ENCODE results near the gene PTCH1. TPM values are rescaled to one million over a fixed set of nuclear protein-coding genes. Genes with fewer than 3 reads are reported as not detected.

The PTCH1 gene
- total and polyA plus RNA-seq, 2 donors (not counting 1 experiment from before 2014, with no cell fraction given): 3.5 to 13.8 TPM

- TF ChIP-seq CTCF (IDR thresholded peaks at IDR 0.05) (no peak), EZH2 (IDR thresholded peaks at IDR 0.05; ENCODE audit: borderline replicate concordance, insufficient read depth, low read depth, low read length, poor library complexity, severe bottlenecking) (no peak)
- peaks cover 39 to 40% of the 10 kb centered on the region in 2 donors for H3K4me1 ChIP-seq (ENCODE audit: control insufficient read depth in 2 of 2, insufficient read depth in 2 of 2, low read length in 2 of 2)
- Mint-ChIP-seq H3K9me3 (ENCODE audit: insufficient read depth) (no peaks in the 10 kb centered on the region), H3K27me3 (peaks cover 60% of the 10 kb centered on the region), H3K4me3 (peak overlapping the region; percentile 19), H3K27ac (no peak overlapping the region), H3K4me1 (peaks cover 35% of the 10 kb centered on the region)
- H3K9me3 ChIP-seq (ENCODE audit: control extremely low read depth in 1 of 3, control insufficient read depth in 2 of 3, insufficient read depth in 1 of 3, low read length in 2 of 3): peaks cover 0 to 32% (median 0%) of the 10 kb centered on the region in 3 donors
- H3K9ac ChIP-seq (ENCODE audit: low read length): no peak overlapping the region
- DNase-seq (no peak), ATAC-seq (ENCODE audit: low read depth) (no peak)
- 83% methylated on average over 1 of the region's 5 CpGs for whole genome bisulfite sequencing (ENCODE audit: insufficient coverage)
- no peak overlapping the region for H3K4me3 ChIP-seq (ENCODE audit: control extremely low read depth in 1 of 5, extremely low read depth in 1 of 5, insufficient read depth in 1 of 5, low read depth in 2 of 5, low read length in 4 of 5)
- ChIA-PET POLR2A (no interaction called here), CTCF (interaction anchor here (1.1 kb wide), 1 partner anchor 52 kb away, joined by 3 read pairs; no protein-coding TSS in a partner anchor)
- intact Hi-C loops (cut with micrococcal nuclease): no loop called here
- H3K27ac ChIP-seq (ENCODE audit: low read length in 2 of 2): no peak overlapping the region
- no peaks in the 10 kb centered on the region for H3K79me2 ChIP-seq (ENCODE audit: control insufficient read depth, insufficient read depth, low read length)
- H2AFZ ChIP-seq (ENCODE audit: insufficient read depth, low read depth, low read length, poor library complexity, severe bottlenecking): no peak overlapping the region
- no peaks in the 10 kb centered on the region for H3K36me3 ChIP-seq (replicated peaks in 1 of 2; ENCODE audit: control extremely low read depth in 1 of 2, control insufficient read depth in 1 of 2, extremely low read depth in 1 of 2, insufficient read depth in 2 of 2, low read length in 1 of 2)
- no peaks in the 10 kb centered on the region for H4K20me1 ChIP-seq (ENCODE audit: control insufficient read depth, insufficient read depth, low read length, poor library complexity, severe bottlenecking)
- no peak overlapping the region for H3K4me2 ChIP-seq (replicated peaks; ENCODE audit: low read depth, low read length, poor library complexity, severe bottlenecking)
- H3K27me3 ChIP-seq (replicated peaks in 1 of 4; ENCODE audit: control extremely low read depth in 1 of 4, control insufficient read depth in 3 of 4, insufficient read depth in 4 of 4, low read length in 3 of 4): peaks cover 0 to 64% (median 46%) of the 10 kb centered on the region in 4 experiments
These were observed 2.4 kb downstream of the PTCH1 start for GRCh38 chr9:95514342-95514741.

- CTCF ChIA-PET: interaction anchor here (1.1 kb wide), 1 partner anchor 51 kb away, joined by 3 read pairs; no protein-coding TSS in a partner anchor
These were observed 3.1 kb downstream of the PTCH1 start for GRCh38 chr9:95513711-95514110.

More at GRCh38 chr9:95513711-95514110, 3.1 kb downstream of the PTCH1 start:
- no peaks in the 10 kb centered on the region for H3K9me3 Mint-ChIP-seq (ENCODE audit: insufficient read depth)
- H3K36me3 ChIP-seq (replicated peaks in 1 of 2; ENCODE audit: control extremely low read depth in 1 of 2, control insufficient read depth in 1 of 2, extremely low read depth in 1 of 2, insufficient read depth in 2 of 2, low read length in 1 of 2): no peaks in the 10 kb centered on the region
- no peak for ATAC-seq (ENCODE audit: low read depth)
- H3K4me2 ChIP-seq (replicated peaks; ENCODE audit: low read depth, low read length, poor library complexity, severe bottlenecking): no peak overlapping the region
- DNase-seq: no peak
- H3K27ac Mint-ChIP-seq: no peak overlapping the region
- no peaks in the 10 kb centered on the region for H3K79me2 ChIP-seq (ENCODE audit: control insufficient read depth, insufficient read depth, low read length)
- no peak overlapping the region for H3K27ac ChIP-seq (ENCODE audit: low read length in 2 of 2)
- intact Hi-C loops (cut with micrococcal nuclease): no loop called here
- no peak overlapping the region for H3K9ac ChIP-seq (ENCODE audit: low read length)
- TF ChIP-seq EZH2 (IDR thresholded peaks at IDR 0.05; ENCODE audit: borderline replicate concordance, insufficient read depth, low read depth, low read length, poor library complexity, severe bottlenecking) (no peak), CTCF (IDR thresholded peaks at IDR 0.05) (no peak)
- peaks cover 56% of the 10 kb centered on the region for H3K27me3 Mint-ChIP-seq
- no peak overlapping the region for H3K4me3 Mint-ChIP-seq
- no peaks in the 10 kb centered on the region for H4K20me1 ChIP-seq (ENCODE audit: control insufficient read depth, insufficient read depth, low read length, poor library complexity, severe bottlenecking)
- POLR2A ChIA-PET: no interaction called here
- H2AFZ ChIP-seq (ENCODE audit: insufficient read depth, low read depth, low read length, poor library complexity, severe bottlenecking): no peak overlapping the region
- no peak overlapping the region for H3K4me3 ChIP-seq (ENCODE audit: control extremely low read depth in 1 of 5, extremely low read depth in 1 of 5, insufficient read depth in 1 of 5, low read depth in 2 of 5, low read length in 4 of 5)
- H3K9me3 ChIP-seq (ENCODE audit: control extremely low read depth in 1 of 3, control insufficient read depth in 2 of 3, insufficient read depth in 1 of 3, low read length in 2 of 3): peaks cover 0 to 37% (median 0%) of the 10 kb centered on the region in 3 donors
- peaks cover 42 to 45% of the 10 kb centered on the region in 2 donors for H3K4me1 ChIP-seq (ENCODE audit: control insufficient read depth in 2 of 2, insufficient read depth in 2 of 2, low read length in 2 of 2)
- H3K27me3 ChIP-seq (replicated peaks in 1 of 4; ENCODE audit: control extremely low read depth in 1 of 4, control insufficient read depth in 3 of 4, insufficient read depth in 4 of 4, low read length in 3 of 4): peaks cover 0 to 69% (median 49%) of the 10 kb centered on the region in 4 experiments
- no CpG with 5 or more reads among the region's 4 CpGs for WGBS (ENCODE audit: insufficient coverage)
- peaks cover 38% of the 10 kb centered on the region for H3K4me1 Mint-ChIP-seq

Data from B cell (primary cell).